Colonic mucosa (tissue), 4 donors: Measurements from ENCODE around the gene CTLA4. TPM values are rescaled to one million over a fixed set of nuclear protein-coding genes. Genes with fewer than 3 reads are reported as not detected.

Source experiments
- DNase-seq: peaks from one replicate; pipeline ENCODE4 v3.0.0-alpha.2; 2020
- H3K27ac ChIP-seq: fragments of 200-600 bp; one replicate; pipeline ENCODE4 v1.8.0; 2021
- H3K27me3 ChIP-seq: fragments of 200-600 bp; one replicate; pipeline ENCODE4 v1.8.0; 2021
- H3K36me3 ChIP-seq: fragments of 200-600 bp; one replicate; pipeline ENCODE4 v1.8.0; 2021
- H3K4me1 ChIP-seq: fragments of 200-600 bp; one replicate; pipeline ENCODE4 v1.8.0; 2021; ENCODE audit warnings: mild to moderate bottlenecking
- H3K4me3 ChIP-seq: fragments of 200-600 bp; one replicate; pipeline ENCODE4 v1.8.0; 2021
- H3K9ac ChIP-seq, 2 donors: one replicate each; pipeline ENCODE4 v1.7.0; 2013; ENCODE audit warnings: control low read depth in 2 of 2, low read depth in 2 of 2, low read length in 2 of 2
- H3K9me3 ChIP-seq: fragments of 200-600 bp; one replicate; pipeline ENCODE4 v1.8.0; 2021
- intact Hi-C: fragments of 100-400 bp; cut with DNase I; formaldehyde crosslinking; loops from one replicate; pipeline ENCODE4 v1.14.1; 2022
- total RNA-seq, 2 donors: library from RNA; stranded (reverse); fragmentation: NEBNext Ultra II Directional in 1 of 2; extraction: Animal tissue kit (Norgen Biotek cat#: 25700) in 1 of 2; gene quantifications; one replicate each; pipeline ENCODE4 v1.2.1, GENCODE V29; 2021
- TF ChIP-seq, protein P1 (sequence below): fragments of 200-600 bp; IDR thresholded peaks from one replicate; pipeline ENCODE4 v1.8.0; 2022; ENCODE audit warnings: antibody characterized with exemption, mild to moderate bottlenecking
- donor health status: healthy.
- donor health status: DM: no; HTN: no; CAD: no.
- donor health status: DM: no; HTN: no; CAD: no.

CTLA4 gene
- total RNA-seq, 2 donors from 2014 or later: 0.56 to 0.84 TPM

DNA sequence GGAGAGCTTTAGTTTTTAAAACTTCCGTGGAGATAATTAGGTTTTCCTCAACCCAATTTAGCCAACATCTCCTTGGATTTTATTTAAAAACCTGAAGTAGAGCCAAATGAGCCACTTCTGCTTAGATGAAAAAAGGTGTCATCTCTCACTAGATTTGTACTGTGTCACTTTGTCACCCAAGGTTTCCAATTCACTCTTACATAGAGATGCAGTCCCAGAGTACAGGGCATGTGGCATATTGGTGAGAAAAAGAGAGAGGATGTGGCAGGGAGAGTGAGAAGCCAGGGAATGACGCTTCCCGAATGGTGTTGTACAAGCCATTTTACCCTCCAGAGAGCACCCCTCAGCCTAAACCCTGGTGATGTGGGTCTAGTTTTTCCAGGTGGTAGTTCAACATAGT, 44.4 kb upstream of the CTLA4 start:
- intact Hi-C loops: no loop called here
- no peaks in the 10 kb centered on the region for H3K4me1 ChIP-seq
- no peaks in the 10 kb centered on the region for H3K36me3 ChIP-seq
- no peaks in the 10 kb centered on the region for H3K9me3 ChIP-seq
- no peak overlapping the region for H3K27ac ChIP-seq
- H3K27me3 ChIP-seq: no peaks in the 10 kb centered on the region
- no peak overlapping the region for H3K4me3 ChIP-seq
- DNase-seq: no peak
- TF ChIP-seq, protein P1, sequence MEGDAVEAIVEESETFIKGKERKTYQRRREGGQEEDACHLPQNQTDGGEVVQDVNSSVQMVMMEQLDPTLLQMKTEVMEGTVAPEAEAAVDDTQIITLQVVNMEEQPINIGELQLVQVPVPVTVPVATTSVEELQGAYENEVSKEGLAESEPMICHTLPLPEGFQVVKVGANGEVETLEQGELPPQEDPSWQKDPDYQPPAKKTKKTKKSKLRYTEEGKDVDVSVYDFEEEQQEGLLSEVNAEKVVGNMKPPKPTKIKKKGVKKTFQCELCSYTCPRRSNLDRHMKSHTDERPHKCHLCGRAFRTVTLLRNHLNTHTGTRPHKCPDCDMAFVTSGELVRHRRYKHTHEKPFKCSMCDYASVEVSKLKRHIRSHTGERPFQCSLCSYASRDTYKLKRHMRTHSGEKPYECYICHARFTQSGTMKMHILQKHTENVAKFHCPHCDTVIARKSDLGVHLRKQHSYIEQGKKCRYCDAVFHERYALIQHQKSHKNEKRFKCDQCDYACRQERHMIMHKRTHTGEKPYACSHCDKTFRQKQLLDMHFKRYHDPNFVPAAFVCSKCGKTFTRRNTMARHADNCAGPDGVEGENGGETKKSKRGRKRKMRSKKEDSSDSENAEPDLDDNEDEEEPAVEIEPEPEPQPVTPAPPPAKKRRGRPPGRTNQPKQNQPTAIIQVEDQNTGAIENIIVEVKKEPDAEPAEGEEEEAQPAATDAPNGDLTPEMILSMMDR: no peak
- H3K9ac ChIP-seq: no peak overlapping the region

DNA sequence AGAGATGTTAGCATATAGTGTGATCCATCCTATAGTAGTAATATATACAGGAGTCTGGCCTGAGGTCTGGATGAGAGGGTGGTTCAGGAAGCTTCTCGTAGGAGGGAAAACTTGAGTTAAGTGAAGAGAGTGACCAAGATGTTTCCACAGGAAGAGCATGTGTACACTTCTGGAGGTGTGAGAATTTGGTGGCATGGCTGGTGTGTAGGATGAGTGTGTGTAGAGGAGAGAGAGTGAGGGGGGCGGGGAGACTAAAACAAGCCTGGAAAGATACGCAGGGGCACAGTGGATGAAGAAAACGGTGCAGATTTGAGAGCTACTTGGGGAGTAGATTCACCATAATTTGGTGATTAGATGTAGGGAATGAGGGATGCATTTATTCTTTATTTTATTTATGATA, 43.5 kb upstream of the CTLA4 start:
- no peak overlapping the region for H3K4me3 ChIP-seq
- DNase-seq: no peak

DNA sequence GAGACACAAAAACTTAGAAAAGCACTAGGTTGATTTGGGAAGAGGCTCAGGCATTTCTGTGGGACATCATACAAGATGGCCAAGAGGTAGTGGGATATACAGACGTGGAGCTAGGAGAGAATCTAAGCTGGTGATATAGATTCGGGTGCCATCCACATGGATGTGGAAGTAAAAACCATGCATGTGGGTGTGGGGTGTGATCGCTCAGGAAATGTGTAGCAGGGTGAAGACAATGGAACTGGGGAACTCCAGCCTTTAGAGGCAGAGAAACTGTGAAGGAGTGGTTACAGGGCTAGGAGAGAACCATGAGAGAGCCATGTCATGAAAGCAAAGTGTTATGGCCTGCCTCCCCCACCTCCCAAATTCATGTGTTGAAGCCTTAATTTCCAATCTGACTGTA, 43.0 kb upstream of the CTLA4 start:
- Histone ChIP-seq H3K27ac (no peak overlapping the region), H3K4me1 (no peaks in the 10 kb centered on the region), H3K27me3 (no peaks in the 10 kb centered on the region), H3K9me3 (no peaks in the 10 kb centered on the region), H3K36me3 (no peaks in the 10 kb centered on the region), H3K4me3 (no peak overlapping the region), H3K9ac (no peak overlapping the region)
- TF ChIP-seq, protein P1: no peak
- intact Hi-C loops: no loop called here
- no peak for DNase-seq

More for the DNA sequence above, 43.5 kb upstream of the CTLA4 start:
- H3K36me3 ChIP-seq: no peaks in the 10 kb centered on the region
- no peak overlapping the region for H3K27ac ChIP-seq
- TF ChIP-seq, protein P1: no peak
- H3K9me3 ChIP-seq: no peaks in the 10 kb centered on the region
- H3K27me3 ChIP-seq: no peaks in the 10 kb centered on the region
- H3K9ac ChIP-seq: no peak overlapping the region
- H3K4me1 ChIP-seq: no peaks in the 10 kb centered on the region
- intact Hi-C loops: no loop called here

DNA sequence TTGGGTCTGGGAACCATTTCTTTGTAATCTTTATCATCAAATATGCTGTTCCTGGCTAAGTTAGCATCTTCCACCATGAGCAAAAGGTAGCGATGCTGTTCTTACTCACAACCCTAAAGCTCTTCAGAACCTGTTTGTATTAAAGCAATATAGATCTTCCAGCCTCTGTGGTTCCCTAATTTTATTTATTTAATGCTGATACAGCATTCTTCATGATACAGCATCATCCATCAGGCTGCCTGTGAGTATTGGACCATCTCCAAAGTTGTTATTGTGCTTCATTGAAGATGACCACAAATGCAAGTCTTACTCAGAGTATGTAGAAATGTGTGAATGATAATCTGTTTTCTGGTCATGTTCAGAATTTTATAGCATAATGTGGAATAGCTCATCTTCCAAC, 40.9 kb upstream of the CTLA4 start:
- H3K4me3 ChIP-seq: no peak overlapping the region
- no peak overlapping the region for H3K9ac ChIP-seq
- TF ChIP-seq, protein P1: no peak
- no peaks in the 10 kb centered on the region for H3K27me3 ChIP-seq
- intact Hi-C loops: no loop called here
- no peaks in the 10 kb centered on the region for H3K36me3 ChIP-seq
- DNase-seq: no peak
- no peak overlapping the region for H3K27ac ChIP-seq
- H3K4me1 ChIP-seq: no peaks in the 10 kb centered on the region
- no peaks in the 10 kb centered on the region for H3K9me3 ChIP-seq

DNA sequence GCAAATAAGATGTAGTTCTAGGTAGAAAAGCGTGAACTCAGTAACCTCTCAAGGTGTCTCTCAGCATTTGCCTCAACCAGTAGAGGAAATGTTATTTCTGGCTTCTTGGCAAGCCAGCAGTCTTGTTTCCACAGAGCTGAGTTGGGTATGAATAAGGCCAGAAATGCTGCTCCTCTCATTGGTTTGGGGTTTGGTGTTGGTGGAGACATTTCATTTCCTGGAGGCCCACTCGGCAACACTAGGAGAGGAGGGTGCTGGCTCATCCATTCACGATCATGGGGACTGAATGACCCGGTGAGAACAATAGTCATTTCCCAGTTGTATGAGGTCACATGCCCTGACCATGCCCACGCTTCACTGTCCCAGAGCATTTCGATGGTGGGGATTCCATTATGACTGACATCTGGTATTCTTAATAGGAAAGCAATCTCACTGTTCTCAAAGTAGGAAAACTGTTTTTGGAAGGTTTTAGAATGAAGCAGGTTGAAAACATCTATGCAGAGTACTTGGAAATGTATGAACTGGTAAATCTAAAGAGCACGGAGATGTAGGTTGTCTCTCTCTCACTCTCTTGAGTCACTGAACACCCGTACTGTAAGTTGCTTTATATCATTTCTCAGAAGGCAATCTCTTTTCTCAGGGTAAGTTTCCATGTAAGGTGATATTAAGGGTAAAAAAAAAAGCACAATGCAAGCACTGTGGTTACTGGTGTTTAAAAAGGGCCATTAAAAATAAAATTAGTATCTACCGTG, 37.1 kb upstream of the CTLA4 start:
- Histone ChIP-seq H3K4me3 (no peak overlapping the region), H3K27me3 (no peaks in the 10 kb centered on the region), H3K27ac (no peak overlapping the region), H3K9me3 (no peaks in the 10 kb centered on the region), H3K36me3 (no peaks in the 10 kb centered on the region), H3K4me1 (no peaks in the 10 kb centered on the region), H3K9ac (no peak overlapping the region)
- TF ChIP-seq, protein P1: no peak
- DNase-seq: no peak
- intact Hi-C loops: no loop called here
